Activated CD8-positive, alpha-beta T cell treated with anti-CD3 and anti-CD28 coated beads for 36 hours (primary cell): Measurements from ENCODE around the gene TCN2. TPM values are rescaled to one million over a fixed set of nuclear protein-coding genes. Genes with fewer than 3 reads are reported as not detected.
"Not testable (repeated sequence)": the region's sequence is repeated elsewhere in the genome, so short reads cannot be mapped to it uniquely, and the experiment has no call there.

Experiments
- ATAC-seq: fragments of 200-7000 bp; cut with Tn5 transposase; one replicate; pipeline ENCODE4 v1.10.0; 2021; ENCODE audit warnings: mild to moderate bottlenecking, moderate library complexity
- CTCF ChIA-PET: fragments of 350-600 bp; sonication (Branson Sonifier 250); formaldehyde crosslinking; loops from one replicate; lab custom pipeline; 2021; ENCODE audit warnings: antibody characterized with exemption; lab: Charles Lee
- POLR2A ChIA-PET: fragments of 350-600 bp; sonication (Branson Sonifier 250); formaldehyde crosslinking; loops from one replicate; lab custom pipeline; 2021; ENCODE audit warnings: antibody characterized with exemption; lab: Charles Lee
- DNase-seq: peaks from one replicate; pipeline ENCODE4 v3.0.0-alpha.2; 2020
- H3K27ac Mint-ChIP-seq: one replicate; pipeline ENCODE4 v1.8.0; 2021; ENCODE audit warnings: mild to moderate bottlenecking, mixed read lengths
- H3K27me3 Mint-ChIP-seq: one replicate; pipeline ENCODE4 v1.8.0; 2021; ENCODE audit warnings: mixed read lengths
- H3K36me3 Mint-ChIP-seq: one replicate; pipeline ENCODE4 v1.8.0; 2021; ENCODE audit warnings: low read depth, mixed read lengths
- H3K4me1 Mint-ChIP-seq: one replicate; pipeline ENCODE4 v1.8.0; 2021; ENCODE audit warnings: low read depth, mixed read lengths
- H3K4me3 Mint-ChIP-seq: one replicate; pipeline ENCODE4 v1.8.0; 2021; ENCODE audit warnings: mild to moderate bottlenecking, moderate library complexity, mixed read lengths
- H3K9me3 Mint-ChIP-seq: one replicate; pipeline ENCODE4 v1.8.0; 2021; ENCODE audit warnings: mixed read lengths
- CTCF ChIP-seq: fragments of 200-600 bp; IDR thresholded peaks from one replicate; pipeline ENCODE4 v1.8.0; 2022; ENCODE audit warnings: antibody characterized with exemption, mild to moderate bottlenecking
- intact Hi-C: fragments of 100-400 bp; cut with micrococcal nuclease; formaldehyde crosslinking; loops from one replicate; pipeline ENCODE4 v1.10.0; 2022
- total RNA-seq, 2 experiments: library from RNA; stranded (reverse); gene quantifications; one replicate each; pipeline ENCODE4 v1.2.3, GENCODE V29; 2021

TCN2 gene
- total RNA-seq: under 1 TPM in 1 of 2 experiments, not detected in 1; 0.16 TPM

GRCh38 chr22:30606455-30607299, at the start of gene TCN2:
TCN2 (plus strand) TSS chr22:30607174; CDS start chr22:30607332, 158 bp downstream.
- Mint-ChIP-seq H3K4me3 (peak within 1 kb of the TSS; percentile 59), H3K27ac (peak within 1 kb of the TSS; percentile 45), H3K36me3 (no peaks in the 10 kb centered on the region), H3K4me1 (peaks cover 25% of the 10 kb centered on the region), H3K27me3 (no peaks in the 10 kb centered on the region), H3K9me3 (no peaks in the 10 kb centered on the region)
- ATAC-seq (peak; percentile 81), DNase-seq (peak; percentile 75)
- ChIA-PET POLR2A (interaction anchor here (0.6 to 1.9 kb wide), 7 partner anchors 12 to 29 kb away, joined by 3 to 6 read pairs (median 3); partner anchors contain the start of genes PES1 and SLC35E4), CTCF (interaction anchor here (0.8 to 2.9 kb wide), 13 partner anchors 9 to 157 kb away, joined by 3 to 19 read pairs (median 4); partner anchors contain the start of genes PES1 and SLC35E4)
- TF ChIP-seq CTCF: no peak
- intact Hi-C loops: no loop called here

GRCh38 chr22:30557243-30557642, 49.7 kb upstream of the TCN2 start:
- no peak for TF ChIP-seq CTCF
- H3K4me1 Mint-ChIP-seq: no peaks in the 10 kb centered on the region
- ATAC-seq (no peak), DNase-seq (no peak)
- POLR2A ChIA-PET: no interaction called here
- CTCF ChIA-PET: interaction anchor here (0.8 kb wide), 1 partner anchor 16 kb away, joined by 4 read pairs; no protein-coding TSS in a partner anchor
- H3K4me3 Mint-ChIP-seq: no peak overlapping the region
- no peaks in the 10 kb centered on the region for H3K36me3 Mint-ChIP-seq
- no peaks in the 10 kb centered on the region for H3K27me3 Mint-ChIP-seq
- H3K9me3 Mint-ChIP-seq: no peaks in the 10 kb centered on the region
- no peak overlapping the region for H3K27ac Mint-ChIP-seq
- intact Hi-C loops: no loop called here

- intact Hi-C loops: no loop called here
- TF ChIP-seq CTCF: no peak
Observed at GRCh38 chr22:30559889-30560288, 47.1 kb upstream of the TCN2 start.

GRCh38 chr22:30560643-30561202, 46.3 kb upstream of the TCN2 start:
- H3K27me3 Mint-ChIP-seq, intact Hi-C loops, H3K9me3 Mint-ChIP-seq, H3K4me1 Mint-ChIP-seq, H3K36me3 Mint-ChIP-seq, H3K27ac Mint-ChIP-seq, H3K4me3 Mint-ChIP-seq, CTCF ChIA-PET: not testable (repeated sequence)
- DNase-seq (peak; percentile 36), ATAC-seq (peak; percentile 61)
- POLR2A ChIA-PET: interaction anchor here (1.1 kb wide), 1 partner anchor 16 kb away, joined by 3 read pairs; no protein-coding TSS in a partner anchor

More at GRCh38 chr22:30559889-30560288, 47.1 kb upstream of the TCN2 start:
- Mint-ChIP-seq H3K27me3 (no peaks in the 10 kb centered on the region), H3K9me3 (no peaks in the 10 kb centered on the region), H3K4me3 (no peak overlapping the region), H3K27ac (no peak overlapping the region), H3K36me3 (no peaks in the 10 kb centered on the region), H3K4me1 (no peaks in the 10 kb centered on the region)
- no peak for ATAC-seq
- CTCF ChIA-PET: no interaction called here
- POLR2A ChIA-PET: interaction anchor here (1.1 kb wide), 1 partner anchor 17 kb away, joined by 3 read pairs; no protein-coding TSS in a partner anchor
- DNase-seq: no peak

GRCh38 chr22:30561402-30562189, 45.4 kb upstream of the TCN2 start:
- no peaks in the 10 kb centered on the region for H3K4me1 Mint-ChIP-seq
- intact Hi-C loops: no loop called here
- TF ChIP-seq CTCF: no peak
- H3K27ac Mint-ChIP-seq: no peak overlapping the region
- no peaks in the 10 kb centered on the region for H3K27me3 Mint-ChIP-seq
- DNase-seq (no peak), ATAC-seq (no peak)
- CTCF ChIA-PET: no interaction called here
- POLR2A ChIA-PET: no interaction called here
- no peaks in the 10 kb centered on the region for H3K9me3 Mint-ChIP-seq
- H3K4me3 Mint-ChIP-seq: no peak overlapping the region
- no peaks in the 10 kb centered on the region for H3K36me3 Mint-ChIP-seq
